ENCODE data around the gene IL4R. TPM values are rescaled to one million over a fixed set of nuclear protein-coding genes. Genes with fewer than 3 reads are reported as not detected.
A peak's percentile ranks its signal among the peaks of the same experiment; 100 is the strongest.

IL4R gene
- total and polyA plus RNA-seq, 10 of the 15 experiments (the other 5 are each of a cell fraction or from before 2014, with no cell fraction given): 2.6 to 70.4 (median 36.6) TPM

DNA sequence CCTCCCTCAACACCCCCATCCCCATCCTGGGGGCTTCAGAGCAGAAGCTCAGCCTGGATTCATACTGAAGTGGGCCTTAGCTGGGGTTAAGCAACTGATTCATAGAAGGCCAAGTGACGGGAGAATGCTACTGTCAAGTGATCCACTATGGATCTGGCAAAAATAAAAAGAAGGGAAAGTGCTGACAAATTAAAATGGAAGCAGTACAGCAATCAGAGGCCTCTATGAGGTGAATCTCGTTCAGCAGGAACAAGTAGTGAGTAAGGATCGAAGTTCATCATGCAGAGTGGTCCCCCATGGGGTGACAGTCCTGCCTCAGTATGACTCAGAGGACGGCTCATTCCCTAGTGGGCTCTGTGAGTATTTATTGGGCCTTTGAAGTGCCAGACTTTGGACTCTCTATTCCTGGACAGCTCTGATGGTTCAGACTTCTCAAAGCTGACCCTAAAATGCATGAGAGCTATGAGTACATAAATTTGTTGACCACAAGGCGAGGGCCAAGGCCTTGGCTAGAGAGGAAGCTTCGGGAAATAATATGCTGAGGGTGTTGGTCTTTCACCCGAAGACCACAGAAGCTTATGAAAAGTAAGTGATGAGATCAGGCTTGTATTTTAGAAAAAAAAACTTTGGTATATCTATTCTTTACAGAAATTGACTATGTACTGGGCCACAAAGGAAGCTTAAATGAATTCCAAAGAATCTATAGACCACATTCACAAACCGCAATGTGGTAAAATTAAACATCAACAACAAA lies 39.9 kb upstream of the IL4R start (continued):
- TF ChIP-seq MLLT1 (IDR thresholded peaks at IDR 0.05): peak; percentile 33; the same call in 1 of the 2 replicates
- TF ChIP-seq ATF7 (IDR thresholded peaks at IDR 0.05; ENCODE audit: low read depth): peak; percentile 48; the same call in 1 of the 2 replicates
- peak; percentile 32; the same call in 1 of the 2 replicates for TF ChIP-seq TCF7 (IDR thresholded peaks at IDR 0.05; ENCODE audit: borderline replicate concordance)
- TF ChIP-seq SMARCA5 (IDR thresholded peaks at IDR 0.05): 0 out of 2 replicates have a peak, but pooled peaks have one; percentile 20
- 0 out of 2 replicates have a peak, but pooled peaks have one; percentile 28 for TF ChIP-seq NBN (IDR thresholded peaks at IDR 0.05)
- TF ChIP-seq BRCA1 (IDR thresholded peaks at IDR 0.05; ENCODE audit: low read depth, low read length): no peak
- TF ChIP-seq POLR2AphosphoS2 (IDR thresholded peaks at IDR 0.05; ENCODE audit: low read depth, low read length): no peak
- TF ChIP-seq, protein P1, sequence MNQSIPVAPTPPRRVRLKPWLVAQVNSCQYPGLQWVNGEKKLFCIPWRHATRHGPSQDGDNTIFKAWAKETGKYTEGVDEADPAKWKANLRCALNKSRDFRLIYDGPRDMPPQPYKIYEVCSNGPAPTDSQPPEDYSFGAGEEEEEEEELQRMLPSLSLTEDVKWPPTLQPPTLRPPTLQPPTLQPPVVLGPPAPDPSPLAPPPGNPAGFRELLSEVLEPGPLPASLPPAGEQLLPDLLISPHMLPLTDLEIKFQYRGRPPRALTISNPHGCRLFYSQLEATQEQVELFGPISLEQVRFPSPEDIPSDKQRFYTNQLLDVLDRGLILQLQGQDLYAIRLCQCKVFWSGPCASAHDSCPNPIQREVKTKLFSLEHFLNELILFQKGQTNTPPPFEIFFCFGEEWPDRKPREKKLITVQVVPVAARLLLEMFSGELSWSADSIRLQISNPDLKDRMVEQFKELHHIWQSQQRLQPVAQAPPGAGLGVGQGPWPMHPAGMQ (IDR thresholded peaks at IDR 0.05; ENCODE audit: borderline replicate concordance): no peak
- TF ChIP-seq JUNB (IDR thresholded peaks at IDR 0.05): peak; percentile 31; the same call in 1 of the 2 replicates
- no peak for TF ChIP-seq STAT1 (conservative IDR thresholded peaks at IDR 0.05)
- no peak for TF ChIP-seq NR2C2 (IDR thresholded peaks at IDR 0.05; ENCODE audit: borderline replicate concordance, control insufficient read depth, insufficient read length, low read depth)
- TF ChIP-seq, protein P2, sequence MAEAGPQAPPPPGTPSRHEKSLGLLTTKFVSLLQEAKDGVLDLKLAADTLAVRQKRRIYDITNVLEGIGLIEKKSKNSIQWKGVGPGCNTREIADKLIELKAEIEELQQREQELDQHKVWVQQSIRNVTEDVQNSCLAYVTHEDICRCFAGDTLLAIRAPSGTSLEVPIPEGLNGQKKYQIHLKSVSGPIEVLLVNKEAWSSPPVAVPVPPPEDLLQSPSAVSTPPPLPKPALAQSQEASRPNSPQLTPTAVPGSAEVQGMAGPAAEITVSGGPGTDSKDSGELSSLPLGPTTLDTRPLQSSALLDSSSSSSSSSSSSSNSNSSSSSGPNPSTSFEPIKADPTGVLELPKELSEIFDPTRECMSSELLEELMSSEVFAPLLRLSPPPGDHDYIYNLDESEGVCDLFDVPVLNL (IDR thresholded peaks at IDR 0.05; ENCODE audit: low read depth, low read length): no peak
- TF ChIP-seq, protein P3, sequence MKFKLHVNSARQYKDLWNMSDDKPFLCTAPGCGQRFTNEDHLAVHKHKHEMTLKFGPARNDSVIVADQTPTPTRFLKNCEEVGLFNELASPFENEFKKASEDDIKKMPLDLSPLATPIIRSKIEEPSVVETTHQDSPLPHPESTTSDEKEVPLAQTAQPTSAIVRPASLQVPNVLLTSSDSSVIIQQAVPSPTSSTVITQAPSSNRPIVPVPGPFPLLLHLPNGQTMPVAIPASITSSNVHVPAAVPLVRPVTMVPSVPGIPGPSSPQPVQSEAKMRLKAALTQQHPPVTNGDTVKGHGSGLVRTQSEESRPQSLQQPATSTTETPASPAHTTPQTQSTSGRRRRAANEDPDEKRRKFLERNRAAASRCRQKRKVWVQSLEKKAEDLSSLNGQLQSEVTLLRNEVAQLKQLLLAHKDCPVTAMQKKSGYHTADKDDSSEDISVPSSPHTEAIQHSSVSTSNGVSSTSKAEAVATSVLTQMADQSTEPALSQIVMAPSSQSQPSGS (IDR thresholded peaks at IDR 0.05; ENCODE audit: low read length): no peak
- peak; percentile 74 for TF ChIP-seq MEF2B (IDR thresholded peaks at IDR 0.05; ENCODE audit: partially characterized antibody, poor library complexity, severe bottlenecking)
- 0 out of 2 replicates have a peak, but pooled peaks have one; percentile 13 for TF ChIP-seq CREM (IDR thresholded peaks at IDR 0.05; ENCODE audit: low read depth)
